HG02885 (cell line): ENCODE results near the gene CFAP299.
A peak's percentile ranks its signal among the peaks of the same experiment; 100 is the strongest.
"Not testable (repeated sequence)": the region's sequence is repeated elsewhere in the genome, so short reads cannot be mapped to it uniquely, and the experiment has no call there.

Experiments used
- ATAC-seq: cut with Tn5 transposase; IDR thresholded peaks from one replicate; pipeline ENCODE4 v1.9.1; 2021; ENCODE audit warnings: mild to moderate bottlenecking; ENCODE audit not compliant: unreplicated experiment, poor library complexity

Gene CFAP299

GRCh38 chr4:80439294-80440061 is 103.9 kb downstream of the CFAP299 start:
- not testable (repeated sequence) for ATAC-seq

GRCh38 chr4:80446248-80446647 is 110.7 kb downstream of the CFAP299 start:
- no peak for ATAC-seq

GRCh38 chr4:80446664-80447063 is 111.1 kb downstream of the CFAP299 start:
- ATAC-seq, result no peak

GRCh38 chr4:80447493-80447892 is 112.0 kb downstream of the CFAP299 start:
- no peak for ATAC-seq

- no peak for ATAC-seq
Observed at GRCh38 chr4:80448056-80448455, 112.5 kb downstream of the CFAP299 start.

- no peak for ATAC-seq
Observed at GRCh38 chr4:80452055-80452454, 116.5 kb downstream of the CFAP299 start.

- ATAC-seq, result no peak
Observed at GRCh38 chr4:80452768-80453167, 117.2 kb downstream of the CFAP299 start.

GRCh38 chr4:80454040-80454439 is 118.5 kb downstream of the CFAP299 start:
- no peak for ATAC-seq

- ATAC-seq, result no peak
Observed at GRCh38 chr4:80454556-80454955, 119.0 kb downstream of the CFAP299 start.

GRCh38 chr4:80459918-80460473 is 124.5 kb downstream of the CFAP299 start:
- ATAC-seq, result no peak

- no peak for ATAC-seq
Observed at GRCh38 chr4:80461412-80461811, 125.9 kb downstream of the CFAP299 start.

- peak; percentile 74 for ATAC-seq
Observed at GRCh38 chr4:80462621-80463091, 127.1 kb downstream of the CFAP299 start.

GRCh38 chr4:80463509-80463908 is 128.0 kb downstream of the CFAP299 start:
- no peak for ATAC-seq

GRCh38 chr4:80465238-80465637 is 129.7 kb downstream of the CFAP299 start:
- ATAC-seq, result no peak

- ATAC-seq, result no peak
Observed at GRCh38 chr4:80465736-80466135, 130.2 kb downstream of the CFAP299 start.

- no peak for ATAC-seq
Observed at GRCh38 chr4:80466618-80467017, 131.1 kb downstream of the CFAP299 start.

GRCh38 chr4:80471756-80472155 is 136.2 kb downstream of the CFAP299 start:
- ATAC-seq, result no peak

- ATAC-seq, result no peak
Observed at GRCh38 chr4:80475236-80475635, 139.7 kb downstream of the CFAP299 start.

GRCh38 chr4:80475798-80476197 is 140.3 kb downstream of the CFAP299 start:
- no peak for ATAC-seq

- ATAC-seq, result no peak
Observed at GRCh38 chr4:80484712-80485111, 149.2 kb downstream of the CFAP299 start.

- no peak for ATAC-seq
Observed at GRCh38 chr4:80486603-80487002, 151.1 kb downstream of the CFAP299 start.

GRCh38 chr4:80489798-80490197 is 154.3 kb downstream of the CFAP299 start:
- peak; percentile 58 for ATAC-seq
